DND-41 (cell line): ENCODE measurements around the gene CNOT1.
A peak's percentile ranks its signal among the peaks of the same experiment; 100 is the strongest.

Experiments
- ATAC-seq: fragments of 200-7000 bp; cut with Tn5 transposase; 3 replicates; pipeline ENCODE4 v1.9.1; 2021; ENCODE audit warnings: low read depth; ENCODE audit not compliant: insufficient read depth
- DNase-seq: peaks from one replicate; pipeline ENCODE4 v3.0.0-alpha.2; 2020
- H2AFZ ChIP-seq: 2 replicates; pipeline ENCODE4 v1.6.0; 2012; ENCODE audit warnings: low read depth, low read length
- H3K27ac ChIP-seq: 2 replicates; pipeline ENCODE4 v1.5.1; 2012; ENCODE audit warnings: low read length, inconsistent platforms
- H3K27me3 ChIP-seq: fragments of 200-600 bp; sonication (generic); 2 replicates; pipeline ENCODE4 v1.6.0; 2012; ENCODE audit warnings: low read length, mild to moderate bottlenecking, inconsistent platforms; ENCODE audit not compliant: insufficient read depth, poor library complexity
- H3K36me3 ChIP-seq: 2 replicates; pipeline ENCODE4 v1.5.1; 2012; ENCODE audit warnings: low read length, inconsistent platforms; ENCODE audit not compliant: insufficient read depth
- H3K4me1 ChIP-seq: 2 replicates; pipeline ENCODE4 v1.5.1; 2012; ENCODE audit warnings: mild to moderate bottlenecking, low read length; ENCODE audit not compliant: insufficient read depth
- H3K4me2 ChIP-seq: 2 replicates; pipeline ENCODE4 v1.6.0; 2012; ENCODE audit warnings: mild to moderate bottlenecking, moderate library complexity, low read length, inconsistent platforms; ENCODE audit not compliant: insufficient read depth
- H3K4me3 ChIP-seq, 2 experiments: fragments of 200-600 bp in 1 of 2; shearing (Covaris generic) in 1 of 2; 2 replicates each; pipeline ENCODE4 v1.5.1; 2012 to 2016; ENCODE audit warnings: inconsistent platforms in 2 of 2, low read length in 2 of 2, mild to moderate bottlenecking in 2 of 2, low read depth in 1 of 2, moderate library complexity in 1 of 2
- H3K79me2 ChIP-seq: 2 replicates; pipeline ENCODE4 v1.6.0; 2012; ENCODE audit warnings: low read length, inconsistent platforms; ENCODE audit not compliant: insufficient read depth
- H3K9ac ChIP-seq: 2 replicates; pipeline ENCODE4 v1.6.0; 2012; ENCODE audit warnings: low read depth, mild to moderate bottlenecking, inconsistent platforms, low read length, moderate library complexity
- H3K9me3 ChIP-seq: 2 replicates; pipeline ENCODE4 v1.5.1; 2012; ENCODE audit warnings: low read length, moderate library complexity, mild to moderate bottlenecking, inconsistent platforms; ENCODE audit not compliant: insufficient read depth, severe bottlenecking
- H4K20me1 ChIP-seq: 2 replicates; pipeline ENCODE4 v1.6.0; 2012; ENCODE audit warnings: low read length; ENCODE audit not compliant: insufficient read depth
- EZH2 ChIP-seq: IDR thresholded peaks from 3 replicates; pipeline ENCODE4 v1.6.1; 2012; ENCODE audit warnings: borderline replicate concordance, low read depth, mild to moderate bottlenecking, moderate library complexity, low read length, inconsistent platforms; ENCODE audit not compliant: severe bottlenecking
- TF ChIP-seq, protein P1 (sequence below): IDR thresholded peaks from 2 replicates; pipeline ENCODE4 v1.5.1; 2012; ENCODE audit warnings: borderline replicate concordance, low read length, moderate library complexity, mild to moderate bottlenecking; ENCODE audit not compliant: poor library complexity, severe bottlenecking; ENCODE audit errors: extremely low read depth

Gene CNOT1

DNA sequence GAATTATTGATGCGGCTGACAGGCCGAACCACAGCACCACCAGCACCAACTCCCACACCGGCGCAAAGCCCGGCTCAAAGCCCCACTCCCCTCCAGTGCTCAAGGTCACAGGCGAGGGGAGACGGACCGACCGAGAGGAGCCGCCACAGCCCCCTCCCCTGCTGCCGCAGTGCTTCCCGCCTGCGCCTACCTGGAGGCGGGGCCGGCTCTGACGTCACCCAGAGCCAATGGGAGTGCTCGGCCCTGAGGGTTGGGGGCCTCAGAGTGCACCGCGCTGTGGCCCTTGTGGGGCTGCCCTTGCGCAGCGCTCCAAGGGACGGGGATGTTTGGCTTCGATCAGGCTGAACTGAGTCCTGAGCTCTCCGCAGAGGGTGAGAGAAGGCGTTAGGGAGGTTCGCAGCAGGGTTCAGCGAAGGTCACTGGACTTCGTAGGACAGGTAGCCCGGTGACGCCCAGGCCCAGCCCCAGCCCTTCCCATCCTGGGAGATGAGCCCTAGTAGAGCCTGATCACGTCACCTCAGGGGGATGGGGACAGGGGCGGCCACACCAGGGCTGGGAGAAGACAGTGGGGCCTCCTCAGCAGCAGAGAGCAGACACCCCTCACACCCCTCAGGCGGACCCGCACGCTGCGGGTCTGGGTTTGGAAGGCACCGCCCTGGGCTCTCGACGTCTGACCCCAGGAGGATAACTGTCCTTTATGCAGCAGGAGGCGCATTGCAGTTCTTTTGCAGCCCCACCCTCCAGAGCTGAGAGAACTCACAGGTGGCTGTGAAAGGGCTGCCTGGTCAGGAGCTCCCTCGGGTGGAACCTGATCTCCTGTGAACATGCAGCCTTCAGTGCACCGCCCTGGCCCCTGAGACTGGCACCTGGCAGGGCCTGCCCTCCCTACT, 128.1 kb downstream of the CNOT1 start:
- no peak overlapping the region for H3K4me3 ChIP-seq
- no peaks in the 10 kb centered on the region for H3K4me1 ChIP-seq

GRCh38 chr16:58500430-58501241, 129.0 kb downstream of the CNOT1 start:
- Histone ChIP-seq H2AFZ (no peak overlapping the region), H3K9ac (no peak overlapping the region), H3K79me2 (no peaks in the 10 kb centered on the region), H3K4me1 (no peaks in the 10 kb centered on the region), H3K27ac (no peak overlapping the region), H3K4me2 (no peak overlapping the region), H3K9me3 (no peaks in the 10 kb centered on the region), H4K20me1 (0 out of 2 replicates have a peak, but pooled peaks cover 3% of the 10 kb centered on the region), H3K27me3 (no peaks in the 10 kb centered on the region), H3K4me3 (no peak overlapping the region), H3K36me3 (no peaks in the 10 kb centered on the region)
- no peak for ATAC-seq
- DNase-seq = no peak
- TF ChIP-seq, protein P1, sequence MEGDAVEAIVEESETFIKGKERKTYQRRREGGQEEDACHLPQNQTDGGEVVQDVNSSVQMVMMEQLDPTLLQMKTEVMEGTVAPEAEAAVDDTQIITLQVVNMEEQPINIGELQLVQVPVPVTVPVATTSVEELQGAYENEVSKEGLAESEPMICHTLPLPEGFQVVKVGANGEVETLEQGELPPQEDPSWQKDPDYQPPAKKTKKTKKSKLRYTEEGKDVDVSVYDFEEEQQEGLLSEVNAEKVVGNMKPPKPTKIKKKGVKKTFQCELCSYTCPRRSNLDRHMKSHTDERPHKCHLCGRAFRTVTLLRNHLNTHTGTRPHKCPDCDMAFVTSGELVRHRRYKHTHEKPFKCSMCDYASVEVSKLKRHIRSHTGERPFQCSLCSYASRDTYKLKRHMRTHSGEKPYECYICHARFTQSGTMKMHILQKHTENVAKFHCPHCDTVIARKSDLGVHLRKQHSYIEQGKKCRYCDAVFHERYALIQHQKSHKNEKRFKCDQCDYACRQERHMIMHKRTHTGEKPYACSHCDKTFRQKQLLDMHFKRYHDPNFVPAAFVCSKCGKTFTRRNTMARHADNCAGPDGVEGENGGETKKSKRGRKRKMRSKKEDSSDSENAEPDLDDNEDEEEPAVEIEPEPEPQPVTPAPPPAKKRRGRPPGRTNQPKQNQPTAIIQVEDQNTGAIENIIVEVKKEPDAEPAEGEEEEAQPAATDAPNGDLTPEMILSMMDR = no peak
- TF ChIP-seq EZH2 = no peak

More for the DNA sequence above, 128.1 kb downstream of the CNOT1 start:
- TF ChIP-seq EZH2 = no peak
- TF ChIP-seq, protein P1 = no peak
- H3K4me2 ChIP-seq = no peak overlapping the region
- no peak overlapping the region for H3K9ac ChIP-seq
- H4K20me1 ChIP-seq = 0 out of 2 replicates have a peak, but pooled peaks cover 3% of the 10 kb centered on the region
- H3K36me3 ChIP-seq = no peaks in the 10 kb centered on the region
- DNase-seq (no peak), ATAC-seq (no peak)
- no peak overlapping the region for H3K27ac ChIP-seq
- H3K27me3 ChIP-seq = no peaks in the 10 kb centered on the region
- H2AFZ ChIP-seq = no peak overlapping the region
- no peaks in the 10 kb centered on the region for H3K9me3 ChIP-seq
- H3K79me2 ChIP-seq = no peaks in the 10 kb centered on the region

DNA sequence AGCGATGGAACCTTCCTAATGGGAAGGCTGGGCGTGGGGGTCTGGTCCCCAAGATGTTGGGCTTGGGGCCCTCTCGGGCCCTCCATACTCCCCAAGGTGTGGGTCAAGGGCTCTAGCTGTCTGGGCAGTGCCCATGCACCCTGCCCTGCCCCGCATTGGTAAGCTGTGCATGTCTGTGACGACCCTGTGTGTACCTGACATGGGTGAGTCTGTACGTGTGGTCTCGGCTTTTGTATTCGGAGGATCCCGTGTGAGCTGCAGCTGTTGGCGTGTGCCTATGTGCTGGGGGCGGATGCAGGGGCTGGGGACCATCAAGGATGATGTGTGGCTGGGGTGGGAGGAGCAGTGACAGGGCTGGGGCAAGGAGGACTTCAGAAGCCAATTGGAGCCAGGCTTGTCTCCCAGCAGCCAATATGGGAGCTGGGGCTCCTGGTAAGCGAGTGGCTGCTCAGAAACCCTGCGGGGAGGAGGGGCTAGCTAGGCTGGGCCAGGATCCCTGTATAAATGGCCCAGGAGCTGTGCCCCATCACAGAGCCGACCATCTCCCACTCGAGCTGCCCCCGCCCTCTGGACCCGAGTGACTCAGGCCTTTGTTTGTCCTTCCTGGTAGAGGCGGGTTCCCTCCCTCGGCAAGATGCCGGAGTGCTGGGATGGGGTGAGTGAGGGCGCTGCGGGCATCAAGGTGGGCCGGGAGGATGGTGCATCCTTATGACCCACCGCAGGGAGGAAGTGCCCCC, 129.8 kb downstream of the CNOT1 start, which contains the start of gene NDRG4:
NDRG4 (plus strand) TSS at position 529 of the 737 bp plus-strand sequence; CDS start at position 635, 106 bp downstream.
- Histone ChIP-seq H3K27me3 (no peaks in the 10 kb centered on the region), H4K20me1 (peaks cover 3% of the 10 kb centered on the region; the same call in 1 of the 2 replicates), H3K9me3 (no peaks in the 10 kb centered on the region), H3K9ac (no peak within 1 kb of the TSS), H3K27ac (no peak within 1 kb of the TSS), H3K79me2 (no peaks in the 10 kb centered on the region), H3K4me2 (no peak within 1 kb of the TSS), H3K4me3 (no peak within 1 kb of the TSS), H3K36me3 (no peaks in the 10 kb centered on the region), H2AFZ (no peak within 1 kb of the TSS), H3K4me1 (no peaks in the 10 kb centered on the region)
- peak; percentile 60; the same call in 2 of the 3 replicates for ATAC-seq
- TF ChIP-seq, protein P1 = no peak
- TF ChIP-seq EZH2 = no peak
- no peak for DNase-seq
